Mucosa of descending colon (tissue), 3 donors: ENCODE results near the gene HNRNPA0. TPM values are rescaled to one million over a fixed set of nuclear protein-coding genes. Genes with fewer than 3 reads are reported as not detected.
"Not testable (repeated sequence)": the region's sequence is repeated elsewhere in the genome, so short reads cannot be mapped to it uniquely, and the experiment has no call there.

Experiments
- ATAC-seq: fragments of 200-7000 bp; cut with Tn5 transposase; one replicate; pipeline ENCODE4 v1.9.1; 2020; ENCODE audit warnings: mild to moderate bottlenecking, moderate library complexity
- DNase-seq, 3 donors: peaks; one replicate each; pipeline ENCODE4 v3.0.0-alpha.2; 2020
- H3K36me3 ChIP-seq: fragments of 200-600 bp; one replicate; pipeline ENCODE4 v1.8.0; 2021; ENCODE audit warnings: low read depth, mild to moderate bottlenecking
- H3K4me1 ChIP-seq: fragments of 200-600 bp; one replicate; pipeline ENCODE4 v1.8.0; 2021; ENCODE audit warnings: low read depth, mild to moderate bottlenecking
- H3K4me3 ChIP-seq: fragments of 200-600 bp; one replicate; pipeline ENCODE4 v1.8.0; 2021; ENCODE audit warnings: mild to moderate bottlenecking
- H3K9me3 ChIP-seq: fragments of 200-600 bp; one replicate; pipeline ENCODE4 v1.8.0; 2021; ENCODE audit warnings: mild to moderate bottlenecking
- intact Hi-C, 2 donors: fragments of 100-400 bp; cut with DNase I in 1 of 2; cut with micrococcal nuclease in 1 of 2; formaldehyde crosslinking; loops; one replicate each; pipeline versions ENCODE4 v1.11.0 to v1.11.1; 2022; cut with DNase I, micrococcal nuclease
- total RNA-seq, 3 donors: library from RNA; stranded (reverse); fragmentation: NEBNext Ultra II Directional in 2 of 3; extraction: Animal tissue kit (Norgen Biotek cat#: 25700) in 2 of 3; gene quantifications; one replicate each; pipeline versions ENCODE4 v1.2.1 to v1.2.4, GENCODE V29; 2021 to 2023
- TF ChIP-seq, protein P1 (sequence below): fragments of 200-600 bp; IDR thresholded peaks from one replicate; pipeline ENCODE4 v1.8.0; 2022; ENCODE audit warnings: antibody characterized with exemption, mild to moderate bottlenecking
- donor health status: DM: no; HTN: no; CAD: no; lungs with moderate emphysema.
- donor health status: DM: no; HTN: no; CAD: no.
- donor health status: DM: no; HTN: yes; CAD: no.

The HNRNPA0 gene
- total RNA-seq, 3 donors from 2014 or later = 16.9 to 27.9 (median 24.2) TPM

GRCh38 chr5:137792303-137792702 lies 38.1 kb upstream of the HNRNPA0 start:
- no peak overlapping the region for H3K4me3 ChIP-seq
- intact Hi-C loops = no loop called here
- TF ChIP-seq, protein P1, sequence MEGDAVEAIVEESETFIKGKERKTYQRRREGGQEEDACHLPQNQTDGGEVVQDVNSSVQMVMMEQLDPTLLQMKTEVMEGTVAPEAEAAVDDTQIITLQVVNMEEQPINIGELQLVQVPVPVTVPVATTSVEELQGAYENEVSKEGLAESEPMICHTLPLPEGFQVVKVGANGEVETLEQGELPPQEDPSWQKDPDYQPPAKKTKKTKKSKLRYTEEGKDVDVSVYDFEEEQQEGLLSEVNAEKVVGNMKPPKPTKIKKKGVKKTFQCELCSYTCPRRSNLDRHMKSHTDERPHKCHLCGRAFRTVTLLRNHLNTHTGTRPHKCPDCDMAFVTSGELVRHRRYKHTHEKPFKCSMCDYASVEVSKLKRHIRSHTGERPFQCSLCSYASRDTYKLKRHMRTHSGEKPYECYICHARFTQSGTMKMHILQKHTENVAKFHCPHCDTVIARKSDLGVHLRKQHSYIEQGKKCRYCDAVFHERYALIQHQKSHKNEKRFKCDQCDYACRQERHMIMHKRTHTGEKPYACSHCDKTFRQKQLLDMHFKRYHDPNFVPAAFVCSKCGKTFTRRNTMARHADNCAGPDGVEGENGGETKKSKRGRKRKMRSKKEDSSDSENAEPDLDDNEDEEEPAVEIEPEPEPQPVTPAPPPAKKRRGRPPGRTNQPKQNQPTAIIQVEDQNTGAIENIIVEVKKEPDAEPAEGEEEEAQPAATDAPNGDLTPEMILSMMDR = no peak
- H3K9me3 ChIP-seq = no peaks in the 10 kb centered on the region
- DNase-seq (no peak), ATAC-seq (peak; percentile 19)
- no peaks in the 10 kb centered on the region for H3K36me3 ChIP-seq
- H3K4me1 ChIP-seq = no peaks in the 10 kb centered on the region

DNA sequence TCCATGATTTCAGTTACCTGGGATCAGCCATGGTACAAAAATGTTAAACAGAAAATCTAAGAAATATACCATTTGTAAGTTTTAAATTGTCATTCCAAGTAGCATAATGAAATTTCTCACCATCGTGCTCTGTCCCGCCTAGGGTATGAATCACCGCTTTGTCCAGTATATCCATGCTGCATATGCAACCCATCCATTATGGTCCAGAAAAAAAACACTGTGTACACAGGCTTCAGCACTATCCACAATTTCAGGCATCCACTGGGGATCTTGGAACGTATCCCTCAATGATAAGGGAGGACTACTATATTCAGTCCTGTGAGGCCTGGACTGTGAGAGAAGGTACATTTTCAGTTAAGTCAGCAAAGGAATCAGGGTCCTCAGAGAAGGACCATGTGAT lies 37.6 kb upstream of the HNRNPA0 start:
- Histone ChIP-seq H3K4me1 (no peaks in the 10 kb centered on the region), H3K4me3 (no peak overlapping the region), H3K36me3 (no peaks in the 10 kb centered on the region), H3K9me3 (no peaks in the 10 kb centered on the region)
- intact Hi-C loops = no loop called here
- ATAC-seq = no peak
- TF ChIP-seq, protein P1 = no peak
- DNase-seq = no peak

GRCh38 chr5:137791387-137791786 lies 37.2 kb upstream of the HNRNPA0 start:
- intact Hi-C loops = no loop called here
- Histone ChIP-seq H3K9me3 (no peaks in the 10 kb centered on the region), H3K36me3 (no peaks in the 10 kb centered on the region), H3K4me1 (no peaks in the 10 kb centered on the region), H3K4me3 (no peak overlapping the region)
- ATAC-seq (no peak), DNase-seq (no peak)
- TF ChIP-seq, protein P1 = no peak

- H3K4me3 ChIP-seq, H3K4me1 ChIP-seq, DNase-seq, H3K9me3 ChIP-seq, intact Hi-C loops, ATAC-seq, H3K36me3 ChIP-seq: not testable (repeated sequence)
These were observed 34.4 kb upstream of the HNRNPA0 start for GRCh38 chr5:137788560-137788959.

- DNase-seq = no peak
- no peak for ATAC-seq
- no peaks in the 10 kb centered on the region for H3K9me3 ChIP-seq
- no peaks in the 10 kb centered on the region for H3K4me1 ChIP-seq
- H3K36me3 ChIP-seq = no peaks in the 10 kb centered on the region
- TF ChIP-seq, protein P1 = no peak
- intact Hi-C loops = no loop called here
- no peak overlapping the region for H3K4me3 ChIP-seq
These were observed 28.9 kb upstream of the HNRNPA0 start for GRCh38 chr5:137782984-137783536.

DNA sequence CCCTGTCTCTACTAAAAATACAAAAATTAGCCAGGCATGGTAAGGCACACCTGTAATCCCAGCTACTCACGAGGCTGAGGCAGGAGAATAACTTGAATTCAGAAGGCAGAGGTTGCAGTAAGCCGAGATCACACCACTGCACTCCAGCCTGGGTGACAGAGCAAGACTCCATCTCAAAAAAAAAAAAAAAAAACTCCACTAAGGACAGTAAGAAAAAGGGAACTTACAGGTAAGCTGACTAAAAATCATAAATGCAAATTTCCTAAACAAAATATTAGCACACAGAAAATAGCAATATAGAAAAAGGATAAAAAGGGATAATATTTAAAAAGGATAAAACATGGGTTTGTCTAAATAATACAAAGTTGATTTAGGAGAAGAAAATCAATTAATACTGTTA lies 27.9 kb upstream of the HNRNPA0 start:
- no peaks in the 10 kb centered on the region for H3K4me1 ChIP-seq
- TF ChIP-seq, protein P1 = no peak
- DNase-seq (no peak), ATAC-seq (no peak)
- no peaks in the 10 kb centered on the region for H3K9me3 ChIP-seq
- no peak overlapping the region for H3K4me3 ChIP-seq
- intact Hi-C loops = no loop called here
- no peaks in the 10 kb centered on the region for H3K36me3 ChIP-seq
